Measurements from ENCODE around the gene AP4E1.
"Not testable (repeated sequence)": the region's sequence is repeated elsewhere in the genome, so short reads cannot be mapped to it uniquely, and the experiment has no call there.

The AP4E1 gene

GRCh38 chr15:50908209-50909009 is at the start of gene AP4E1:
TSS of gene AP4E1 (plus strand) at chr15:50908683. CDS start at chr15:50908779, 96 bp downstream.
- peak; percentile 26 for DNase-seq

- DNase-seq: no peak
Measured at GRCh38 chr15:50860824-50861223, 47.7 kb upstream of the AP4E1 start.

- DNase-seq: no peak
Measured at GRCh38 chr15:50862553-50862952, 45.9 kb upstream of the AP4E1 start.

GRCh38 chr15:50864873-50865272 is 43.6 kb upstream of the AP4E1 start:
- DNase-seq: no peak

- DNase-seq: no peak
Measured at GRCh38 chr15:50865515-50866353, 42.7 kb upstream of the AP4E1 start.

- DNase-seq: no peak
Measured at GRCh38 chr15:50871832-50872231, 36.7 kb upstream of the AP4E1 start.

GRCh38 chr15:50872832-50873426 is 35.6 kb upstream of the AP4E1 start:
- no peak for DNase-seq

- DNase-seq: no peak
Measured at GRCh38 chr15:50873935-50874361, 34.5 kb upstream of the AP4E1 start.

- not testable (repeated sequence) for DNase-seq
Measured at GRCh38 chr15:50875238-50875637, 33.2 kb upstream of the AP4E1 start.

- DNase-seq: no peak
Measured at GRCh38 chr15:50876260-50876988, 32.1 kb upstream of the AP4E1 start.

GRCh38 chr15:50876989-50877360 is 31.5 kb upstream of the AP4E1 start:
- DNase-seq: no peak

- DNase-seq: no peak
Measured at GRCh38 chr15:50879016-50879617, 29.4 kb upstream of the AP4E1 start.

GRCh38 chr15:50880206-50880605 is 28.3 kb upstream of the AP4E1 start:
- DNase-seq: no peak

- no peak for DNase-seq
Measured at GRCh38 chr15:50880651-50881114, 27.8 kb upstream of the AP4E1 start.

- no peak for DNase-seq
Measured at GRCh38 chr15:50881121-50882048, 27.1 kb upstream of the AP4E1 start.

GRCh38 chr15:50883903-50884302 is 24.6 kb upstream of the AP4E1 start:
- DNase-seq: no peak

- no peak for DNase-seq
Measured at GRCh38 chr15:50884540-50884939, 23.9 kb upstream of the AP4E1 start.

- DNase-seq: no peak
Measured at GRCh38 chr15:50886139-50886467, 22.4 kb upstream of the AP4E1 start.

GRCh38 chr15:50886611-50887345 is 21.7 kb upstream of the AP4E1 start:
- no peak for DNase-seq

- DNase-seq: no peak
Measured at GRCh38 chr15:50888054-50888453, 20.4 kb upstream of the AP4E1 start.

GRCh38 chr15:50889589-50889988 is 18.9 kb upstream of the AP4E1 start:
- DNase-seq: no peak
